AG09309 (cell line): ENCODE data around the gene CCDC134.

Experiments used
- DNase-seq: peaks from one replicate; pipeline ENCODE4 v3.0.0-alpha.2; 2010; ENCODE audit warnings: low read depth
- H3K4me3 ChIP-seq: 2 replicates; pipeline ENCODE4 v1.5.1; 2011; ENCODE audit warnings: mild to moderate bottlenecking, low read depth, low read length, moderate library complexity; ENCODE audit not compliant: control insufficient read depth
- CTCF ChIP-seq: IDR thresholded peaks from 2 replicates; pipeline ENCODE4 v1.5.1; 2011; ENCODE audit warnings: mild to moderate bottlenecking, low read depth, low read length, inconsistent platforms; ENCODE audit not compliant: insufficient read depth, control insufficient read depth; ENCODE audit errors: missing control alignments

Gene CCDC134

GRCh38 chr22:41801147-41801819, 804 bp downstream of the CCDC134 start:
- DNase-seq: no peak
- TF ChIP-seq CTCF: no peak
- peak overlapping the region; percentile 93 for H3K4me3 ChIP-seq

GRCh38 chr22:41801886-41802285, 1.4 kb downstream of the CCDC134 start:
- no peak for TF ChIP-seq CTCF
- no peak overlapping the region for H3K4me3 ChIP-seq
- DNase-seq: no peak

- no peak overlapping the region for H3K4me3 ChIP-seq
- TF ChIP-seq CTCF: no peak
- DNase-seq: no peak
These were observed 5.2 kb downstream of the CCDC134 start for GRCh38 chr22:41805639-41806038.

- no peak for DNase-seq
- no peak for TF ChIP-seq CTCF
- H3K4me3 ChIP-seq: no peak overlapping the region
These were observed 7.9 kb downstream of the CCDC134 start for GRCh38 chr22:41808400-41808799.

- TF ChIP-seq CTCF: no peak
- DNase-seq: no peak
- H3K4me3 ChIP-seq: no peak overlapping the region
These were observed 9.5 kb downstream of the CCDC134 start for GRCh38 chr22:41810022-41810421.

GRCh38 chr22:41812805-41813545, 12.5 kb downstream of the CCDC134 start:
- no peak overlapping the region for H3K4me3 ChIP-seq
- no peak for DNase-seq
- TF ChIP-seq CTCF: no peak
